CD4-positive, alpha-beta T cell treated with Interleukin-6 for 4 hours (primary cell): ENCODE measurements around the gene LHX5.

Experiments
- DNase-seq: peaks from one replicate; pipeline ENCODE4 v3.0.0-alpha.2; 2020; ENCODE audit warnings: mixed read lengths

Gene LHX5

GRCh38 chr12:113477171-113477841 is 5.6 kb upstream of the LHX5 start:
- no peak for DNase-seq

DNA sequence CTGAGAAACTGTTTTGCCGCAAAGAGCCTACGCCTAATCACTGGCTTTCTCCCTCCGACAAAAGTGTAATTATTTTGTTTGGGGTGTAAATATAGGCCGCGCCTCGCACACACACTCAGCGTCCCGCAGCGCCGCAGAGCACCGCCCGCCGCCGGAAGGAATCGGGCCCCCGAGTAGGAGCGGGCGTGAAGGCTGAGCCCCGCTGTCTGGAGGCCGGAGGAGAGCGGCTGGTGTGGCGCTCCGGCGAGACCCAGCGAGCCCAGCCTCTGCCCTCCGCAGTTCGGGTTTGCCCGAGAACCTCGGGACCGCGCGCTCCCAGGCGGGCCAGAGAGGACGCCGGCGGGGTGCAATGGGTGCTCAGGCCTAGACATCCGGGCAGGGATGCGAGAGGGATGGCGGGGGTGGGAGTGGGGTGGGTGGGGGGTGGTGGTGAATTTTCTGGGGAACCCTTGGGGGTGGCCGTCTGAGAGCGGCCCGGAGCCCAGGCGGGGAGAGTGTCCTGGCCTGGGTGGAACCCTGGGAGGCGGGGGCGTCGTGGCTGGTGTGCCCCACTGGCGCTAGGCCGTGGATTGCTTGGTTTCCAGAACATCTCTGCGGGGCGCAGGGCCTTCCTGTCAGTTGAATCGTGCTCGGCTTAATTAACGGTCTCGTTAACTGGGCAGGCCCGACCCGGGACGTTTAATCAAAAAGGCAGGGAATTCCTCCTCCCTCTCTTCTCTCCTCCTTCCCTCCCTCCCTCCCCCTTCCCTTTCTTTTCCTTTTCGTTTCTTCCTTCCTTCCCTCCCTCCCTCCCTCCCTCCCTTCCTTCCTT is 4.7 kb upstream of the LHX5 start:
- no peak for DNase-seq

DNA sequence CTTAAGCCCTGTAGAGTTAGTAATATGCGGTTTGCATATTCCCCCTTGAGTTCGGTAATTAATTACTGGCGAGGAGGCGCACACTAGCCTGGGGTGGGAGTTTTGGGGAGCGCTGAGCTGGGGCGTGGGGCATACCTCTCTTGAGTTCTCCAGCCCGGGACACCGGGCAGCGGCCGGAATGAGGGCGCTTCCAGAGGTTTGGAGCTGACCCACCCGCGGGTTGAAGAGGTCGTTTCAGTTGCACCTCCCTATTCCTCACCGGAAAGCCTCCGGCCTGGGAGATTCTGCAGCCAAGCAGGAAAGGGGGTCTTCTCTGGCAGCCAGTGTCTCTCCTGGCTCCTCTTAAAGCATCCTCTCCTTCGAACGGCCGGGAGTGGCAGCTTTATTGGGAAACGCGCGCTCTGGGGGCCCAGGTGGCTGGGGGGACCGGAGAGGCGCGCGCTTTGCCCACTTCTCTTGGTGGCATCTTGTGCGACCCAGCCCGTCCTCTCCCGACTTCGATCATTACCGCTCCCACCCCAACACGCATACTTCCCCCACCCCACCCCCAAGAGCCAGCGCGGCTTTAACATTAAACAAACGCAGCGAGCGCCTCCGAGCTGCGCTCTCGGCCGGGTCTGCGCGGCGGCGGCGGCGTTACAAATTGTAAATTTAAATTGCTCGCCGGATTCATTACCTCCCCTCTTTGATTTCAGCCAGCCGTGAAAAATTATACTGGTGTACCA is 3.9 kb upstream of the LHX5 start:
- DNase-seq: no peak

DNA sequence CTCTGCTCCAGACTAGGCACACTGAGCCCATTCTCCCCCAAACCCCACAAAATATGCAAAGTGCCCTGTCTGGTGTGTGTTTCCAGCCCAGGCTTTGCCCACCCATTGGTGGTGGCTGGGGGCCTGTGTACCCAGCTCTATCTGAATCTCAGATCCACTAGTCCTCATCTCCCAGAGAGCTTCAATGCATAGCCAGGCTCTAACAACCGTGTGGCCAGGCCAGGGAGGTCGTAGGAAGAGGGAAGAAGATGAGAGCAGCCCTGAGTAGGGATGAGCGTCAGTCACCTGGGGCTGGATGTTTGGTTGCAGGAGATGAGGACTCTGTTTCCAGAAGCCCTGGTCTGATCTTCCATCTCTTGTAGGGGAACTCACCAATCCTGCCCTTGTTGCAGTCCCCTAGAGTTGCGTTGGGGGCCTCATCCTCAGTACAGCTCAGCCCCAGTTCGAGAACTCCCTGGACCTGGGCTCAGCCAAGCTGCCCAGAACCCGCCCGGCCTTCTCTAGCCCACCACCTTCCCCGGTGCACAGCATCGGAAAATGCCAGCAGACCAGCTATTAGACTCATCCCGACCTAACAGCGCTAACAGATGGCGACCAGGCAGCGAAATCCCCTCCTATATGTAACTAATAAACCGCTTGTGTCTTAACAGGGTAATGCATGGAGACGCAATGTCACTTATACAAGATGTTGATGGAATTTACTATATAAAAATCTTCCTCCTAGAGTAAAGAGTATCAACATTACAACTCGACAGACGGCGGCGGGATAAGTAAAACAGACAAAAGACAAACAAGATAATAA is 3.2 kb upstream of the LHX5 start:
- no peak for DNase-seq

- no peak for DNase-seq
Measured at GRCh38 chr12:113473942-113474341, 2.3 kb upstream of the LHX5 start.

- DNase-seq: no peak
Measured at GRCh38 chr12:113473400-113473799, 1.7 kb upstream of the LHX5 start.

DNA sequence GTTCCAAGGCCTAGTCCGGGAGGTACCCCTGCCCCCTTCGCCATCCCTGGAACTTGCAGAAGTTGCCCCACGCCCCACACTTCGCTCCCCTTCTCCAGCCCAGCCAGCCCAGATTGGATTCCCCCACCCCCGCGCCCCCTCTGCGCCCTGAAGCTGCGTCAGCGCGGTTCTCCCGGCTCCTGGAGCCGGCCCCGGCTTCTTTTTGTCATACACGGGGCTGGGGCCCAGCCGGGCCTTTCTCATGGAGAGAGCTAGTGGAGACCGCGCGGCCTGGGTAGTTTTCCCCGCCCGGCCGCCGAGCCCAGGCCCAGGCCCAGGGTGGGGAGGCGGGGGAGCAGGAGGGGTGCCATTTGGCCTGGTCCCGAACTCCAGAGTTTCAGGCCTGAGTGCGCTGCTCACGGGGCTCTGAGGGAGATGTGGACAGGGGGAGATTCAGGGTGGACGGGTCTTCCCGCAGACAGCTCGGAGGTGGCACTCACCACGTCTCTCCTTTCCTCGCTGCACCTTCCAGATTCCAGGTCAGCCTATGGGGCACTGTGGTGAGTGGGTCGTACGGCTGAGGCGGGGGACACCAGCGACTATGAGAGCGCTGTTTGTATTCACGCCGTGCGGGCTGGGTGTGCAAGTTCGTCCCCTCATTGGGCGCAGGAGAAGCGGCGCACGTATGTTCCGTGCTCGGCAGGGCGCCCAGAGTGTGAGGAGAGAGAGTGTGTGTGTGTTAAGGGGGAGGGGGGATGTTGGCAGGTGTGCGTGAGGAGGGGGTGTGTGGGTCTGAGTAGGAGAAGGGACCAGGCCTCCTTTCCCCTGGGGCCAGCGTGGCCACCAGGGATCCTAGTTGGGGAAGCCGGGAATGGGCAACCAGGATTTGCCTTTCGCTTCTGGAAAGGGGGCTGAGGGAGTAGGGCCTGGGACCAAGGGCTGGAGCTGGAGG is 785 bp upstream of the LHX5 start:
- no peak for DNase-seq

DNA sequence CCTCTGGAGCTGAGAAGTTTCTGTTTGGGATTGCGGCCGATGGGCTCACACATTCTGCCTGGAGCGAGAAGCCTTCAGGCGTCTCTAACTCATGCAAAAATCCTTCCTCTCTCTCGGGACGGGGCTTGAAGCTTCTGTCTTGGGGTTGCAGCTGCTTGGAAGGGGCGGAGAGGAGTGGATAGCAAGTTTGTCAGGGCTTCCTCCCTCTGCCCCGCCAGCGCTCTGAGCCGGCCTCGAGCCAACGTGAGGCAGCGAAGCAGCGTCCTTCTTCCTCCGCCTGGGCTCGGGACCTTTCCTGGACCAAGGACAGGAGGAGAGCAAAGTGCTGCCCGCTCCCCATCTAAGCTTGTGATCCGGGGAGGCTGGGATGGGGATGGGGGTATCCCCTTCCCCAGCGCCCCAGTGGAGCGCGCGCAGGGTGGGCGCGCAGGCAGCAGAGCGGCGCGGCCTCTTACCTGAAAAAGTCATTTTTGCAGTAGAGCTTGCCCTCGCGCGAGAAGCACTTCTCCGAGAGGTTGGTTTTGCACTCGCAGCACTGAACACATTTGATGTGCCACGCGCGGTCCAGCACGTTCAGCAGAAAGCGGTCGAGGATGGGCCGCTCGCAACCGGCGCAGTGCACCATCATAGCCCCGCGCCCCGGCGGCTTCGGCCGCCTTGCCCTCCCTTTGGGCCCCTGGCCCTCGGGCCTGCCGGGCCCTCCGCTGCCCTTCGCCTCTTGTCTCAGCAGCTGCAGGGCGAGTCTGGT is 626 bp downstream of the LHX5 start:
- no peak for DNase-seq

DNA sequence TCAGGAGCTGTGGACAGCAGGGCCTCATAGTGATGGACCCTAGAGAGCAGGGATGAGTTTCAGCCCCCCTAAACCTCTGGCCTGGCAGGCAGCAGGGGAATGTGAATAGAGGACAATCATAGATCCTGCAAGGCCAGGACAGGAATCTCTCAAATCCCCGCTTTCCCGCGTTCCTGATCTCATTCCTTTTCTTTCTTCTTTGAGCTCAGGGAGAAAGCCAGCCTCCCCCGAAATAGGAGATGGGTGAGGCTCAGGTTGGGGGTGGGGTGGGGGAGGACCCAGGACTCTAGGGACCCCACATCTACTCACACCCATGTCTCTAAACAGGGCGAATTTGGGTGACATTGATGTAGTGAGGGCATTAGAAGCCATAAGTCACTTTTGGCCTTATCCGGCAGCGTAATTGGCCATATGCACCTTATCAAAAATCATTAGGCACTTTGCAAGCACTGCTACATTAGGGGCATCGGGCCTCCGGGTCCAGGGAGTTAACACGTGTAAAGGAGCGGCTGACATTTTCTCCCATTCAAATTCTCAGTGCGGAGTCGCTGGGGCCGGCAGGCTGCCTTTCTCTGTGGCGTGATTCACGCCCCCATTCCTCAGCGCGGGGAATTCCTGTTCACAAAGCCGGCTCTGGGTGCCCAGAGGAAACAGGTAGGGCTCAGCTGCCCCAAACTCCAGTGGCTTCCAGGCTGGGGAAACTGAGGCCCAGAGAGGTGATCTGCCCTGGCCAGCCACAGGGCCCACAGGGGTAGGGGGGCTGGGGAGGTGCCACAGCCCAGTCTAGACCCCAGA is 1.5 kb downstream of the LHX5 start:
- DNase-seq: no peak

GRCh38 chr12:113469224-113469948 is 2.3 kb downstream of the LHX5 start:
- DNase-seq: no peak

- no peak for DNase-seq
Measured at GRCh38 chr12:113468365-113469223, 3.1 kb downstream of the LHX5 start.

DNA sequence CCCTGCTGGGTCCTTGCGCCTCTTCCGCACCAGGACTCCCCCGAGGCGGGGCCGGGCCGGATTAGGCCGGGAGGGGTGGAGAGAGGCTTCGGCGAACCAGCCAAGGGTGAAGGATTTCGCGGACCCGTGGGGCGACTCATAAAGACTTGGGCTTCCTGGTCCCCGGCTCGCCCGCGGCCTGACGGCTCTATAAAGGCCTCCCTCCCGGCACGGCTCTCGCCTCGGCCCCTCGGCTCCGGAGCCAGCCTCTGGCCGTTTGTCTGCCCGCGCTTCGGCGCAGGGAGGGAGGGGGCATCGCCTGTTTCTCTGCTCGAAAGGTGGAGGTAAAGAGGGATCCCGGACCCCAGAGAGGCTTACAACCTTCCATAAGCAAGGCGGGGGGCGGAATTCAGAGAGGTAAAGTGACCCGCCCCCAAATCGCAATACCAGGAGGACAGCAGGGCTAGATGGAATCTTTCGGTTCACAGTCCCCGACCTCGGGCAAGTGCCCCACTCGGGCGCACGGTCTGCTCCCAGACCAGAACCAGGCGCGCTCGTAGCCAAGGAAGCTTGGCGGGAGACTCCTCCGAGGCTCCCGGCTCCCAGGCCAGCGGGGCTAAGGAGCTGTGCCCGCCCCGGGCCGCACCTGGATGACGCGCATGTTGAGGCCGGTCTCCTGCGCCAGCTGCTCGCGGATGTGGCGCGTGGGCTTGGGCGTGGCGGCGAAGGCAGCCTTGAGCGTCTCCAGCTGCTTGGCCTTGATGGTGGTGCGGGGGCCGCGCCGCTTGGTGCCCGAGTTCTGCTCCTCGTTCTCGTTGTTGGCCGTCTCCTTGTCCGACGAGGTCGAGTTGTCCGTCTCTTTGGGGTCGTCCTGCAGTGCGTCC is 3.9 kb downstream of the LHX5 start:
- no peak for DNase-seq

GRCh38 chr12:113467142-113467501 is 4.5 kb downstream of the LHX5 start:
- no peak for DNase-seq

- no peak for DNase-seq
Measured at GRCh38 chr12:113466454-113467141, 5.1 kb downstream of the LHX5 start.

GRCh38 chr12:113465808-113466453 is 5.7 kb downstream of the LHX5 start:
- DNase-seq: no peak
